Measurements from ENCODE around the gene FRA10AC1. TPM values are rescaled to one million over a fixed set of nuclear protein-coding genes. Genes with fewer than 3 reads are reported as not detected.

The FRA10AC1 gene
- total and polyA plus RNA-seq, 8 donors = 5.1 to 10.9 (median 8.8) TPM

- no peak for FAIRE-seq
- WGBS, 2 donors = 76 to 90% methylated on average over 1 of the region's 1 CpG
- ATAC-seq = no peak
- TF ChIP-seq, protein P1, sequence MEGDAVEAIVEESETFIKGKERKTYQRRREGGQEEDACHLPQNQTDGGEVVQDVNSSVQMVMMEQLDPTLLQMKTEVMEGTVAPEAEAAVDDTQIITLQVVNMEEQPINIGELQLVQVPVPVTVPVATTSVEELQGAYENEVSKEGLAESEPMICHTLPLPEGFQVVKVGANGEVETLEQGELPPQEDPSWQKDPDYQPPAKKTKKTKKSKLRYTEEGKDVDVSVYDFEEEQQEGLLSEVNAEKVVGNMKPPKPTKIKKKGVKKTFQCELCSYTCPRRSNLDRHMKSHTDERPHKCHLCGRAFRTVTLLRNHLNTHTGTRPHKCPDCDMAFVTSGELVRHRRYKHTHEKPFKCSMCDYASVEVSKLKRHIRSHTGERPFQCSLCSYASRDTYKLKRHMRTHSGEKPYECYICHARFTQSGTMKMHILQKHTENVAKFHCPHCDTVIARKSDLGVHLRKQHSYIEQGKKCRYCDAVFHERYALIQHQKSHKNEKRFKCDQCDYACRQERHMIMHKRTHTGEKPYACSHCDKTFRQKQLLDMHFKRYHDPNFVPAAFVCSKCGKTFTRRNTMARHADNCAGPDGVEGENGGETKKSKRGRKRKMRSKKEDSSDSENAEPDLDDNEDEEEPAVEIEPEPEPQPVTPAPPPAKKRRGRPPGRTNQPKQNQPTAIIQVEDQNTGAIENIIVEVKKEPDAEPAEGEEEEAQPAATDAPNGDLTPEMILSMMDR (IDR thresholded peaks at IDR 0.05) = no peak
- intact Hi-C loops (cut with DNase I) = no loop called here
- H3K4me3 ChIP-seq = no peak overlapping the region
- DNase-seq = no peak
- H3K36me3 ChIP-seq = no peaks in the 10 kb centered on the region
- H3K27me3 ChIP-seq = no peaks in the 10 kb centered on the region
- no peaks in the 10 kb centered on the region for H3K9me3 ChIP-seq
- H3K27ac ChIP-seq = no peak overlapping the region
- H3K4me1 ChIP-seq = no peaks in the 10 kb centered on the region
Measured at GRCh38 chr10:93652857-93653256, 49.5 kb downstream of the FRA10AC1 start.

GRCh38 chr10:93639791-93640190 lies 62.6 kb downstream of the FRA10AC1 start:
- Histone ChIP-seq H3K9me3 (no peaks in the 10 kb centered on the region), H3K4me3 (no peak overlapping the region), H3K36me3 (no peaks in the 10 kb centered on the region), H3K4me1 (no peaks in the 10 kb centered on the region), H3K27me3 (no peaks in the 10 kb centered on the region), H3K27ac (no peak overlapping the region)
- FAIRE-seq = no peak
- no peak for ATAC-seq
- DNase-seq = no peak
- intact Hi-C loops (cut with DNase I) = no loop called here
- WGBS, 2 donors = 80 to 84% methylated on average over 7 of the region's 7 CpGs
- TF ChIP-seq, protein P1 (IDR thresholded peaks at IDR 0.05) = no peak

GRCh38 chr10:93630625-93631557 lies 71.5 kb downstream of the FRA10AC1 start:
- intact Hi-C loops (cut with DNase I) = no loop called here
- Histone ChIP-seq H3K27ac (no peak overlapping the region), H3K9me3 (no peaks in the 10 kb centered on the region), H3K4me3 (no peak overlapping the region), H3K36me3 (no peaks in the 10 kb centered on the region), H3K27me3 (no peaks in the 10 kb centered on the region), H3K4me1 (no peaks in the 10 kb centered on the region)
- WGBS, 2 donors = 71 to 76% methylated on average over 15 of the region's 15 CpGs
- DNase-seq (peak in 2 of 6 donors; percentile 13 to 41), ATAC-seq (no peak), FAIRE-seq (no peak)
- TF ChIP-seq, protein P1 (IDR thresholded peaks at IDR 0.05) = no peak

DNA sequence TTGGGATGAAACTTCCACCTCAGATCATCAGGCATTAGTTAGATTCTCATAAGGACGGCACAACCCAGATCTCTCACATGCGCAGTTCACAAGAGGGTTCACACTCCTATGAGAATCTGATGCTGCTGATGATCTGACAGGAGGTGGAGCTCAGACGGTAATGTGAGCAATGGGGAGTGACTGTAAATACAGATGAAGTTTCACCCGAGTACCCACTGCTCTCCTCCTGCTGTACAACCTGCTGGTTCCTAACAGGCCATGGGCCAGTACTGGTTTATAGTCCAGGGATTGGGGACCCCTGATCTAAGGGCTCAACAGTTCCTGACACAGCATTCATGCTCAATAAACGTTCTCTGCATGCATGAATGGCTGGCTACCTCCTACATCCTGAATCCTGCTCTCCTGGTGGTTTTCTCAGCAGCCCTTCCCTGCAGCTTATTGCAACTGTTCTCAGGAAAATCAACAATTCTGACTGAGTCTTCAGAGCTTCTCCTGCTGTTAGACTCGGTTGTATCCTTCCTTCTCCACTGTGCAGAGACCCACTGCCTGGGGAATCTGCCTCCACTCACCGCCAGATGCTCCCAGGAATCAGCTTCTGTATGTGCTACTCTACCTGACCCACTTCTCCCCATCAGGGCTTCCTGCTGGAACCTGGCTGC lies 72.6 kb downstream of the FRA10AC1 start:
- Histone ChIP-seq H3K4me1 (no peaks in the 10 kb centered on the region), H3K4me3 (no peak overlapping the region), H3K36me3 (no peaks in the 10 kb centered on the region), H3K27ac (no peak overlapping the region), H3K27me3 (no peaks in the 10 kb centered on the region), H3K9me3 (no peaks in the 10 kb centered on the region)
- ATAC-seq = no peak
- no peak for FAIRE-seq
- no peak for DNase-seq
- WGBS, 2 donors = 55 to 61% methylated on average over 7 of the region's 7 CpGs
- intact Hi-C loops (cut with DNase I) = no loop called here
- TF ChIP-seq, protein P1 (IDR thresholded peaks at IDR 0.05) = no peak
